ENCODE results near the gene CARM1.

- TF ChIP-seq JUN (IDR thresholded peaks at IDR 0.05; ENCODE audit: borderline replicate concordance, insufficient read depth, insufficient read length, low read depth) (no peak), CTCF (IDR thresholded peaks at IDR 0.05; ENCODE audit: extremely low read depth in 1 of 2, insufficient read depth in 1 of 2, low read depth in 1 of 2, low read length in 2 of 2) (no peak), POLR2A (IDR thresholded peaks at IDR 0.05; ENCODE audit: low read depth, low read length) (no peak), FOS (IDR thresholded peaks at IDR 0.05; ENCODE audit: borderline replicate concordance, insufficient read depth, low read length) (no peak), MAX (IDR thresholded peaks at IDR 0.05; ENCODE audit: insufficient read depth, insufficient read length) (no peak), EZH2 (IDR thresholded peaks at IDR 0.05; ENCODE audit: borderline replicate concordance, low read depth, low read length, severe bottlenecking) (no peak), MYC (IDR thresholded peaks at IDR 0.05; ENCODE audit: low read depth, low read length) (no peak)
Measured at GRCh38 chr19:10866495-10866894, 4.9 kb upstream of the CARM1 start.
